Transverse colon (tissue), 4 donors: ENCODE measurements around the gene RND3.

Source experiments
- CTCF ChIP-seq, 5 experiments: fragments of 200-600 bp in 3 of 5; fragments of 450-650 bp in 2 of 5; sonication (generic) in 3 of 5; IDR thresholded peaks; 1 replicate in 2 of 5; 2 replicates in 3 of 5; pipeline ENCODE4 v1.5.1; 2016 to 2017; ENCODE audit warnings: antibody characterized with exemption in 5 of 5, inconsistent platforms in 3 of 5, mild to moderate bottlenecking in 2 of 5, moderate library complexity in 1 of 5
- EP300 ChIP-seq: sonication (generic); formaldehyde crosslinking; IDR thresholded peaks from one replicate; pipeline ENCODE4 v1.6.1; 2017; ENCODE audit warnings: antibody characterized with exemption, low read depth
- POLR2A ChIP-seq: fragments of 450-650 bp; IDR thresholded peaks from one replicate; pipeline ENCODE4 v1.6.1; 2016; ENCODE audit warnings: antibody characterized with exemption, mild to moderate bottlenecking, moderate library complexity
- POLR2AphosphoS5 ChIP-seq, 3 donors: sonication (generic); formaldehyde crosslinking; IDR thresholded peaks; one replicate each; pipeline ENCODE4 v1.6.1; 2016; ENCODE audit warnings: antibody characterized with exemption in 3 of 3

- TF ChIP-seq CTCF (IDR thresholded peaks at IDR 0.05), result no peak
- TF ChIP-seq EP300, result no peak
- TF ChIP-seq POLR2A, result no peak
- TF ChIP-seq POLR2AphosphoS5 (IDR thresholded peaks at IDR 0.05), result peak; percentile 6 to 31 (median 25)
These were observed 3.5 kb downstream of the RND3 start for GRCh38 chr2:150484006-150484405.
